GM23248 (cell line): ENCODE data around the gene RYR3.

Source experiments
- EZH2 ChIP-seq: fragments of 200-600 bp; sonication (generic); IDR thresholded peaks from 2 replicates; pipeline ENCODE4 v1.6.1; 2018; ENCODE audit warnings: antibody characterized with exemption, mild to moderate bottlenecking; ENCODE audit not compliant: insufficient read depth, poor library complexity, severe bottlenecking
- EZH2phosphoT487 ChIP-seq: fragments of 200-600 bp; sonication (generic); IDR thresholded peaks from 2 replicates; pipeline ENCODE4 v1.6.1; 2018; ENCODE audit warnings: antibody characterized with exemption, moderate library complexity, mild to moderate bottlenecking, low read depth; ENCODE audit not compliant: insufficient read depth

GRCh38 chr15:33639456-33639855 lies 328.7 kb downstream of the RYR3 start:
- TF ChIP-seq EZH2phosphoT487 (no peak), EZH2 (no peak)
